ENCODE measurements around the gene PRAC1.

The PRAC1 gene

DNA sequence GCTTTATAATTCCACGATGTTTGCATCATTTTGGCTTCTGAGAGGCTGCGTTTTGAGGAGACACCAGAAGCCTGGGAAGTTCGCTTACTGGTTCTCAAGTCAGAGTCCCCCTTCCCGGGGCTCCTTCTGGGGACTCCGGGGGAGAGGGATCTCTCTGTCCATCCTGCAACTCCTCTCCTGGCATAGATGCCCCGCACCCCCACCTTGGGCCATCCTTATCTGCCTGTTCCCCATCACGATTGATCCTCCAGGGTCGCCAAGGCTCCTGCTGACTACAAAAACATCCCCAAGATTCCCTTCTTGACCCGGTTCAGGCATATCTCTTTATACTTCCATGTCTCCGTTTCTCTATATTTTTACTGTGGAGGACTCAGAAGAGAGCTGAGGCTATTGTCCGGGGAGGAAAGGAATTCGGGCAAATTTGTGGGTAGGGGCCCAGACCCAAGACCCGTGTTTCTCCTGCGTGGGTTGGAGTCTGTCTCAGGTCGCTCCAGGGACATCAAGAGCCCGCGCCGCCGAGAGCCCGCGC is 24.7 kb upstream of the PRAC1 start:
- no peak for DNase-seq

GRCh38 chr17:48745381-48746275 is 23.3 kb upstream of the PRAC1 start:
- DNase-seq, result no peak

GRCh38 chr17:48740537-48740936 is 18.2 kb upstream of the PRAC1 start:
- DNase-seq, result no peak

DNA sequence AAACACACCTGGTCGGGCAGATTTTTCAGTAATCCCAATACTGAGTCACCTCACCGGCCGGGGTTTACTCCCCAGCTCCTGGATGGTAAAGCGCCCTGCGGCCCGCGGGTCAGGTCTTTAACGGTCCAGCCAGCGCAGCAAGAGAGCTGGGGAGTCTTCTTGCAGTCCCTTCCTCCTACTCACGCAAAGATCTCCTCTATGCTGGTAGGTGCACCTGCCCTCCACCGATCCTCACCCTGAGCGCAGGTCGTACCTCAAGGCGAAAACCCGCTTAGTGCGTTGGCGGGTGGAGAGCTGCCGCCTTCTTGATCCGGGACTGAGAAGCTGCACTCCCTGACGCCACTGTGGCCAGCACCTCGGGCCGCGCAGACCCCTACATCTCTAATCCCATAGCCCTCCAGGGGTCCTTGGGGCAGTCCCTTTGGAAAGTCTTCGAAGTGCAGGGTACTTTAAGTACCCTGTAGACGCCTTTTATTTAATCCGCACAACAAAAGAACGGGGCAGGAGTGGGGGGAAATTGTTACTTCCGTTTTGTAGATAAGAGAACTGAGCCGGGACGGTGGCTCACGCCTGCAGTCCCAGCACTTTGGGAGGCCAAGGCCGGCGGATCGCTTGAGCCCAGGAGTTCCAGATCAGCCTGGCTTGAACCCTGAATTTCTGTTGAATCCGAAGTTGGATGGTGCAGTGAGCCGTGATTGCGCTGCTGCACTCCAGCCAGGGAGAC is 16.6 kb upstream of the PRAC1 start:
- no peak for DNase-seq

DNA sequence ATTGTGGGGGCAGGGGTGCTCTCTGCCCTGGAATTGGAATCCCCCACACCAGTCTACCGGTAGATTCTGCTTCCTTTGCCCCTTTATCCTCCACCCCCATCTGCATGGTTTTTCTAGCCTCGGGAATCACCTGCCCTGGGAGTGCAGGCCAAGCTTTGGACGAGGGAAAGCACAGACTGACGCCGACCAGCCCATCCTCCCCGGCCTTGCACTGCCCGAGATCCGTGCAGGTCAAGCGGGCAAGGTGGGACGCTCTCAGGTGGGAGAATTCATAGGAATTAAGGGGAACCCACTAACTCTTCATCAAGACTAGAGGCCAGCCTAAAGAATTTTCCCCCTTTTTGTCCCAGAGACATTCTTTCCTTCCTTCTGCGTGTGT is 16.1 kb upstream of the PRAC1 start:
- no peak for DNase-seq

DNA sequence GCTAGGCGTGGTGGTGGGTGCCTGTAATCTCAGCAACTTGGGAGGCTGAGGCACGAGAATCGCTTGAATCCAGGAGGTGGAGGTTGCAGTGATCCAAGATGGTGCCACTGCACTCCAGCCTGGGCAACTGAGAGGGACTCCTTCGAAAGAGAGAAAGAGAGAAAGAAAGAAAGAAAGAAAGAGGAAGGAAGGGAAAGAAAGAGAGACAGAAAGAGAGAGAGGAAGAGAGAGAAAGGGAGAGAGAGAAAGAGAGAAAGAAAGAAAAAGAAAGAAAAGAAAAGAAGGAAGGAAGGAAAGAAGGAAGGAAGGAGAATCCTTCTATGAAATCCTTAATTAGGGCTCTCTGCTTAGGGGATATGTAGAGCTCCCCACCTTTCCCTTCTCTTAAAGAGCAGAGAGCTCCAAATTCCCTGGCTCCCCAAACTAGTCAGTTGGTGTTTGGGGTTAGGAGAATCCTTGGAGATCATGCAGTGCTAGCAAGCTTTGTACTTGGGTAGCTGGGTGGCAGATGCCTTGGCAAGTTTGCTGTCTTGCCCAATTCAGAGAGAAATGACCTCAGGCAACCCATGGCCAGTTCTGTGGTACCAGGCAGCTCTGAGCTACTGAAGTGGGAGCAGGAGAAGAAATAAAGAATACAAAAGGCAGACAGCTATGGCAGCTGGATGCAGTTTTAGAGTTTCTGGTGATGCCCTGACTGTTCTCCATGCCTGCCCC is 15.2 kb upstream of the PRAC1 start:
- no peak for DNase-seq

GRCh38 chr17:48735062-48735351 is 12.7 kb upstream of the PRAC1 start:
- DNase-seq, result no peak

- DNase-seq, result no peak
These were observed 12.2 kb upstream of the PRAC1 start for GRCh38 chr17:48734333-48735061.

DNA sequence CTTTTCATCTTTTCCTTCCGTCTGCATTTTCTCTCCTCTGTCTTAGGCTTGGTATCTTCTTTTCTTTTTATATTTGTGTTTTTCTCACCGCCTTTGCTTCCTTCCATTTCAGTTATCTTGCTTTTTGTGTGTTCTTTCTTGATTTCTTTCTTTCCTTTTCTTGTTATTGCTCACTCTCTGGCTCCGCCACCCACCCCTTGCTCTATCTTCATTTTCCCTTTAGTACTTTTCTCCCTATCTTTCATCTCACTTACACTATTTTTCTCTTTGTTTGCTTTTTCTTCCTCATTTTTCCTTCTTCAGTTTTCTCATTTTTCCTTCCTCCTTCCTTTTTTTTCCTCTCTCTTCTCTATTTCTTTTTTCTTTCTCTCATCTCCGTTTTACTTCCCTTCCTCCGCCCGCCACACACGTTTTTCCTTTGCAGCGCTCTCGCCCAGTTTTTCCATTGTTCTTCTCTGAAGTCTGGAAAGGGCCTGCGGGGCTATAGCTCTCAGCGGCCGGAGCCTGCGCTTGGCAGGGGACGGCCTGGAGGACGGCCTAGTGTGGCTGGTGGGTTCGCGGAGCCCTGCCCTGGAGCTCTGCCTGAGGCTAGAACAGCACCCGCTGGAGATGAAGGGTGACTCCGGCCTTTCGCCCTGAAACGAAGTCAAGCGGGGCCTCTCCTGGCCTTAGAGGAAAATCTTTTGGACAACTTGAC is 11.5 kb upstream of the PRAC1 start:
- no peak for DNase-seq

DNA sequence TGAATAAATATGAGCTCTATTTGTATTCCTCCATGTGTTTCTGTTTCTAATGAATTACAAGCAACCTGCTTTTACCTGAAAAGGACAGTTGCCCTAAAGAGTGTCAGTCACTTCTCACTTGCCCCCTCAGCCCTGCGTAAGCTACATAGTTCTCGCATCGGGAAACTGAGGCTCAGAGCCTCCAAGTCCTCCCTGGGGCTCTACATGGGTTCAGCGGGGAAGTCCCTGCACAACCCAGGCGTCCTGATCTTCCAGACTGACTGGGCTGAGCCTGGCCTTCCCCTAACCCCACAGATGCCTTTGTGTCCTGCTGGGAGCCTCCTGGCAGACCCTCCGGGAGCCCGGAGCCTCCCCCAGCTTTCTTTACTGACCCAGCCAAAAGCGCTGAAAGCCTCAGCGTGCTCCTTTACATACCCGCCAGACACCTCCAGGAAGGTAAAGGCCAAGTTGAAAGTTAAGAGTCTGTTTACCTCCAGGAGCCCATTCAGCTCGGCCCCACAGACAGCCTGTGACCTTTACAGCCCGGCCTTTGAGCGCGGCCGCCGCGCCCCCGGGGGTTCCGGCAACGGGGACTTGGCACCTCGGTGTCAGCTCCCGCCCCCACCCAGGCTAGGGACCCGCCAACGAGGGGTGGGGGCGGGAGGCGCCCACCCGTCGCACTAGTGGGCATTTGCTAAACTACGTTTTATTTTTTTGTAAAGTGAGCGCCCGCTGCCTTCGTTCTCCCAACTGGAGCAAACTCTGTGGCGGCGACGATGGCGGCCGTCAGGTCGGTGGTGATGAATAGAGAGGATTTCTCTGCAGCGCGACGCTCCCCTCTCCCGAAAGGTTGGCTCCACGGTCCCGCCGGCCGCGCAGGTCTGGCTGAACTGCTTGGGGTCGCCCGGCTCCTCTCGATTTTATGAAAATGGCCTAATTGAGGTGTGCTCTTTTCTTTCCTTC is 10.6 kb upstream of the PRAC1 start:
- no peak for DNase-seq

DNA sequence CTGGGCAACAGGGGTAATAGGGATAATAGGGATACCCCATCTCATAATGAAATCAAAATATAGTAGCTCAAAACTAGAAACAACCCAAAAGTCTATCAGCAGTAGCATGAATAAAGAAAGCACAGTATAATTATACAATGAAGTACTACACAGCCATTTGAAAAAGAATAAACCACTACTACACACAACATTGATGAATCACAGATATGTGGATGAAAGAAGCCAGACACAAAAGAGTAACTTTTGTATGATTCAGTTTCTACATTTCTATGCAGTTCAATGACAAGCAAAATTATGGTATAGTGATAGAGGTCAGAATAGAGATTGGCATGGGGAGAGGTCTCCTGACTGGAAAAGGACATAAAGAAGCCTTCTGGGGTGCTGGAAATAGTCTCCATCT is 9.0 kb upstream of the PRAC1 start:
- no peak for DNase-seq

DNA sequence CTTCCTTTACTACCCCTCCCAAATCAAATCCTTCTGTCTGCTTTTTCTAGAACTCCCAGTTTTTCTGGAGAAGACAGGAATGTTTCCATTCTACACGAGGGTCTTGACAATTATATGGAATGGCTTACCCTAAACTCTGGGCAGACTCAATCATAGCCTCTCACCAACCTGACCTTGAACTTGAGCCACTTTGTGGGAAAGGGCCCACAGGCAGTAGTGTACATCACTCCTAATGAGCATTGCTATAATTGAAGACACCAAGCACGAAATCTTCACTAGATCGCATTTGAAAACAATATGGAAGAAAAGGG is 7.9 kb upstream of the PRAC1 start:
- DNase-seq, result no peak

- no peak for DNase-seq
These were observed 7.3 kb upstream of the PRAC1 start for GRCh38 chr17:48729335-48730239.

- DNase-seq, result no peak
These were observed 6.2 kb upstream of the PRAC1 start, which contains the start of gene HOXB13 for GRCh38 chr17:48728232-48729231. Gene HOXB13, minus strand, starts transcription at chr17:48728750. Its CDS starts 157 bp downstream, at chr17:48728593.

GRCh38 chr17:48727415-48728175 is 5.3 kb upstream of the PRAC1 start:
- no peak for DNase-seq

GRCh38 chr17:48726916-48727286 is 4.6 kb upstream of the PRAC1 start:
- DNase-seq, result no peak

GRCh38 chr17:48726114-48726915 is 4.0 kb upstream of the PRAC1 start:
- DNase-seq, result no peak

All from NK-92 treated with Interleukin-12 subunit alpha and Interleukin-12 subunit beta, amount 100 ng/mL, for 24 hours (cell line).